B cell (primary cell): Measurements from ENCODE around the gene ARHGAP15.

Experiments used
- EZH2 ChIP-seq: IDR thresholded peaks from 2 replicates; pipeline ENCODE4 v1.6.1; 2012; ENCODE audit warnings: borderline replicate concordance, low read depth, mild to moderate bottlenecking, moderate library complexity, low read length; ENCODE audit not compliant: insufficient read depth, poor library complexity, severe bottlenecking
- TF ChIP-seq, protein P1 (sequence below): fragments of 200-600 bp; IDR thresholded peaks from one replicate; pipeline ENCODE4 v1.8.0; 2022; ENCODE audit warnings: antibody characterized with exemption, mild to moderate bottlenecking

- TF ChIP-seq, protein P1, sequence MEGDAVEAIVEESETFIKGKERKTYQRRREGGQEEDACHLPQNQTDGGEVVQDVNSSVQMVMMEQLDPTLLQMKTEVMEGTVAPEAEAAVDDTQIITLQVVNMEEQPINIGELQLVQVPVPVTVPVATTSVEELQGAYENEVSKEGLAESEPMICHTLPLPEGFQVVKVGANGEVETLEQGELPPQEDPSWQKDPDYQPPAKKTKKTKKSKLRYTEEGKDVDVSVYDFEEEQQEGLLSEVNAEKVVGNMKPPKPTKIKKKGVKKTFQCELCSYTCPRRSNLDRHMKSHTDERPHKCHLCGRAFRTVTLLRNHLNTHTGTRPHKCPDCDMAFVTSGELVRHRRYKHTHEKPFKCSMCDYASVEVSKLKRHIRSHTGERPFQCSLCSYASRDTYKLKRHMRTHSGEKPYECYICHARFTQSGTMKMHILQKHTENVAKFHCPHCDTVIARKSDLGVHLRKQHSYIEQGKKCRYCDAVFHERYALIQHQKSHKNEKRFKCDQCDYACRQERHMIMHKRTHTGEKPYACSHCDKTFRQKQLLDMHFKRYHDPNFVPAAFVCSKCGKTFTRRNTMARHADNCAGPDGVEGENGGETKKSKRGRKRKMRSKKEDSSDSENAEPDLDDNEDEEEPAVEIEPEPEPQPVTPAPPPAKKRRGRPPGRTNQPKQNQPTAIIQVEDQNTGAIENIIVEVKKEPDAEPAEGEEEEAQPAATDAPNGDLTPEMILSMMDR = no peak
- TF ChIP-seq EZH2 = no peak
Measured at GRCh38 chr2:143321994-143322393, 192.8 kb downstream of the ARHGAP15 start.
